Thoracic aorta (tissue), 2 donors: Measurements from ENCODE around the gene ASB15. TPM values are rescaled to one million over a fixed set of nuclear protein-coding genes. Genes with fewer than 3 reads are reported as not detected.

Source experiments
- ATAC-seq: fragments of 150-250 bp; one replicate; pipeline ENCODE4 v1.8.0; 2017; ENCODE audit warnings: low read depth; ENCODE audit not compliant: insufficient number of reproducible peaks, low FRiP score
- DNase-seq: peaks from one replicate; pipeline ENCODE4 v3.0.0-alpha.2; 2020; ENCODE audit warnings: low spot score
- H3K27ac ChIP-seq, 2 donors: fragments of 200-600 bp; sonication (generic); 1 replicate in 1 of 2; 2 replicates in 1 of 2; pipeline ENCODE4 v1.5.1; 2016; ENCODE audit warnings: mild to moderate bottlenecking in 2 of 2, moderate library complexity in 2 of 2
- H3K27me3 ChIP-seq: fragments of 200-600 bp; sonication (generic); replicated peaks from 2 replicates; pipeline ENCODE4 v1.6.0; 2016; ENCODE audit warnings: mild to moderate bottlenecking; ENCODE audit not compliant: insufficient read depth
- H3K36me3 ChIP-seq: fragments of 200-600 bp; sonication (generic); one replicate; pipeline ENCODE4 v1.5.1; 2016
- H3K4me1 ChIP-seq, 2 donors: fragments of 200-600 bp; sonication (generic); 1 replicate in 1 of 2; 2 replicates in 1 of 2; pipeline versions ENCODE4 v1.5.1 to v1.6.0; 2016; ENCODE audit warnings: low read depth in 2 of 2, mild to moderate bottlenecking in 1 of 2; ENCODE audit not compliant: control insufficient read depth in 1 of 2
- H3K4me3 ChIP-seq: fragments of 200-600 bp; sonication (generic); 2 replicates; pipeline ENCODE4 v1.5.1; 2016; ENCODE audit warnings: mild to moderate bottlenecking
- H3K9me3 ChIP-seq: fragments of 200-600 bp; sonication (generic); 2 replicates; pipeline ENCODE4 v1.5.1; 2016
- CTCF ChIP-seq: fragments of 200-600 bp; sonication (generic); IDR thresholded peaks from one replicate; pipeline ENCODE4 v1.5.1; 2019; ENCODE audit warnings: antibody characterized with exemption
- total RNA-seq, 2 donors: library from RNA; depleted of rRNA; stranded (reverse); fragments of >200 nt; gene quantifications; one replicate each; pipeline versions ENCODE4 v1.1.0 to v1.2.3, GENCODE V29; 2016

Gene ASB15
- total RNA-seq, 2 donors from 2014 or later: not detected

- no peaks in the 10 kb centered on the region for H3K4me1 ChIP-seq
- no peaks in the 10 kb centered on the region for H3K27me3 ChIP-seq
- H3K36me3 ChIP-seq: no peaks in the 10 kb centered on the region
- ATAC-seq (no peak), DNase-seq (no peak)
- no peak overlapping the region for H3K27ac ChIP-seq
- H3K4me3 ChIP-seq: no peak overlapping the region
- no peak for TF ChIP-seq CTCF
- no peaks in the 10 kb centered on the region for H3K9me3 ChIP-seq
Measured at GRCh38 chr7:123615344-123615743, 13.7 kb downstream of the ASB15 start.

DNA sequence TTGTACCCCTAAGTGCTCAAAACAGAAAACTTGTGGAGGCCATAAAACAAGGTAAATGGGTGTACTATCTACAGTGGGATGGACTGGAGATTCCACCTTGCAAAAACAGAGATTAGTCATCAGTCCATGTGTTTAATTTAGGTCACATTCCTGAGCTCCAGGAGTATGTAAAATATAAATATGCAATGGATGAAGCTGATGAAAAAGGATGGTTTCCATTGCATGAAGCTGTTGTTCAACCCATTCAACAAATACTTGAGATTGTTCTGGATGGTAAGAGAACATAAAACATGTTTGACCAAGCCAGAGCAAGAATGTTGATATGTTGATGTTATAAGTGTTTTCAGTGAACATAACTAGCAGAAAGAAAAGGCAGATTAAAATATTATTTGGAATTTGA, 14.6 kb downstream of the ASB15 start:
- DNase-seq: no peak

GRCh38 chr7:123621707-123622106, 20.1 kb downstream of the ASB15 start:
- Histone ChIP-seq H3K36me3 (no peaks in the 10 kb centered on the region), H3K27ac (no peak overlapping the region), H3K27me3 (no peaks in the 10 kb centered on the region), H3K4me3 (no peak overlapping the region), H3K9me3 (no peaks in the 10 kb centered on the region), H3K4me1 (no peaks in the 10 kb centered on the region)
- DNase-seq (no peak), ATAC-seq (no peak)
- TF ChIP-seq CTCF: no peak

More for the DNA sequence above, 14.6 kb downstream of the ASB15 start:
- Histone ChIP-seq H3K27ac (no peak overlapping the region), H3K27me3 (no peaks in the 10 kb centered on the region), H3K4me3 (no peak overlapping the region), H3K36me3 (no peaks in the 10 kb centered on the region), H3K4me1 (no peaks in the 10 kb centered on the region), H3K9me3 (no peaks in the 10 kb centered on the region)
- no peak for ATAC-seq
- TF ChIP-seq CTCF: no peak

DNA sequence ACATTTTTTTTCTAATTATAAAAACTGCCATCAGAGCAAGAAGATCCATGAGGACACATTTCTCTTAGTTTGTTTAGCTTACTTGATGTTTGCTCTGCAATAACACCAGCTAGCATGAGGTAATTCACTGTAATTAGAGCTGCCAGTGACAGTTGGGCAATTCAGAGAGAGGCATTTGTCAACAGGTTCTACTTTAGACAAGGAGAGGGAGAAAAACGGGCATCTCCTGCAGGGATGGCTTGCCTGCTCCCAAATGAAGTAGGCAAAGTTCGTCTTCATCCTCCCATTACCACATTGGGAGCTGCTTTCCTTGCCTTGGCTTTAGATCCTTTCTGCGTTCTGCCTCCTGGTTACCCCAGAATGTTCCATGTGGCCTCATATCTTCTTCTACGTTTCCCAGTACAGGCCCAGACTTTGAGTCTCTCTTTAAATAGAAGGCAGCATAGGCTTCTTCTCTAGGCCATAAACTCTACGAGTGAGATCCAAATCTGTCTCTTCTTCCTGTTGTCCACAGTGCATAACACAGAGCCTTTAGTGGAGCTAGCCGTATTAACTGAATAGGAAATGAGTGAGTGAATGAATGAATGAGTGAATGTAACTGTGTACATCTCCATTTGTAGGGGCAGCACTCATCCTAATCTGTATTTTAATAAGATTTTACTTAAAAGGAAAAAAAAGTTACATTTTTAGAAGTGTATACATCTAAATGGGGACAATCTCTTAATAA, 21.2 kb downstream of the ASB15 start:
- H3K4me1 ChIP-seq: no peaks in the 10 kb centered on the region
- DNase-seq (no peak), ATAC-seq (no peak)
- H3K27ac ChIP-seq: no peak overlapping the region
- TF ChIP-seq CTCF: no peak
- H3K36me3 ChIP-seq: no peaks in the 10 kb centered on the region
- H3K27me3 ChIP-seq: no peaks in the 10 kb centered on the region
- H3K4me3 ChIP-seq: no peak overlapping the region
- H3K9me3 ChIP-seq: no peaks in the 10 kb centered on the region

DNA sequence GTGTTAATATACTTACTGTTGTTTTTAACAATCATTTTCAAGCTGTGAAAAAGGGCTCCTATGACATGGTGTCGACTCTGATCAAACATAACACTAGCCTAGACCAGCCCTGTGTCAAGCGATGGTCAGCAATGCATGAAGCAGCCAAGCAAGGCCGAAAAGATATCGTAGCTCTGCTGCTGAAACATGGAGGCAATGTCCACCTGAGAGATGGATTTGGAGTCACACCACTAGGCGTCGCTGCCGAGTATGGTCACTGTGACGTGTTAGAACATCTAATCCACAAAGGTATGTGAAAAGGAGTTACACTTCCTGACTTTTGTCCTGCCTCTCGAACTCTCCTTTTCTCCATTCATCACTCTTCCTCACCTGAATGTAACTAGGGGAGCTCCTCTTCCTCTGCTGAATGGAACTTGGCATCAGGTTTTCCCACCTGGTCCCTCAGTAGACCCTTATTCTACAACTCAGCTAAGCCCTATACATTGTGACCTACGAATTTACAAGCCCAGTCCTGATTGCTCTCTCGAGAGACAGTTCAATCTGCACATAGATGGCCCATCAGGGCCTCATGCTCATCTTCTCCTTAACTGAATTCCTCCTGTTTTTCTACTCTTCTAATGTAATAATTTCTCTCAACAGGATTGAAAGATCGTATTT, 23.0 kb downstream of the ASB15 start:
- no peaks in the 10 kb centered on the region for H3K4me1 ChIP-seq
- no peaks in the 10 kb centered on the region for H3K36me3 ChIP-seq
- TF ChIP-seq CTCF: peak; percentile 24
- no peak overlapping the region for H3K27ac ChIP-seq
- no peak for DNase-seq
- H3K4me3 ChIP-seq: no peak overlapping the region
- H3K27me3 ChIP-seq: no peaks in the 10 kb centered on the region
- no peaks in the 10 kb centered on the region for H3K9me3 ChIP-seq
- no peak for ATAC-seq
